HepG2 (cell line): ENCODE results near the gene CAGE1. TPM values are rescaled to one million over a fixed set of nuclear protein-coding genes. Genes with fewer than 3 reads are reported as not detected.

ENCODE experiments used
- CBFB ChIP-seq: sonication (generic); formaldehyde crosslinking; IDR thresholded peaks from 2 replicates; pipeline ENCODE4 v1.4.0; 2020; ENCODE audit warnings: missing genetic modification reagents
- DNMT1 ChIP-seq: sonication (generic); formaldehyde crosslinking; IDR thresholded peaks from 2 replicates; pipeline ENCODE4 v1.5.1; 2020; ENCODE audit warnings: mild to moderate bottlenecking, missing genetic modification reagents
- GABPB1 ChIP-seq: IDR thresholded peaks from 2 replicates; pipeline ENCODE4 v1.6.1; 2016; ENCODE audit warnings: mild to moderate bottlenecking, missing genetic modification reagents, moderate library complexity, missing compliant biosample characterization
- HNRNPLL ChIP-seq: fragments of 200-400 bp; formaldehyde crosslinking; IDR thresholded peaks from 2 replicates; pipeline ENCODE4 v1.6.1; 2017; ENCODE audit warnings: mild to moderate bottlenecking, low read depth, low read length; ENCODE audit not compliant: poor library complexity, severe bottlenecking
- KLF12 ChIP-seq: sonication (generic); formaldehyde crosslinking; IDR thresholded peaks from 2 replicates; pipeline ENCODE4 v1.4.0; 2020; ENCODE audit warnings: missing genetic modification reagents, borderline replicate concordance
- NFKB2 ChIP-seq: sonication (generic); formaldehyde crosslinking; IDR thresholded peaks from 2 replicates; pipeline ENCODE4 v1.4.0; 2020; ENCODE audit warnings: missing genetic modification reagents, borderline replicate concordance
- PHF21A ChIP-seq: sonication (generic); formaldehyde crosslinking; IDR thresholded peaks from 2 replicates; pipeline ENCODE4 v1.5.0; 2020; ENCODE audit warnings: mild to moderate bottlenecking, missing genetic modification reagents
- POGZ ChIP-seq: sonication (generic); formaldehyde crosslinking; IDR thresholded peaks from 2 replicates; pipeline ENCODE4 v1.4.0; 2020; ENCODE audit warnings: mild to moderate bottlenecking, missing genetic modification reagents
- POLR2G ChIP-seq: fragments of 200-400 bp; formaldehyde crosslinking; IDR thresholded peaks from 2 replicates; pipeline ENCODE4 v1.6.1; 2018; ENCODE audit warnings: mild to moderate bottlenecking, low read depth, low read length, moderate library complexity
- RELA ChIP-seq: sonication (generic); formaldehyde crosslinking; IDR thresholded peaks from 2 replicates; pipeline ENCODE4 v1.4.0; 2020; ENCODE audit warnings: missing genetic modification reagents
- SALL2 ChIP-seq: sonication (generic); formaldehyde crosslinking; IDR thresholded peaks from 2 replicates; pipeline ENCODE4 v1.8.1; 2023; ENCODE audit warnings: mild to moderate bottlenecking, missing genetic modification reagents, inconsistent platforms
- SATB2 ChIP-seq: sonication (generic); formaldehyde crosslinking; IDR thresholded peaks from 2 replicates; pipeline ENCODE4 v1.5.0; 2020; ENCODE audit warnings: missing genetic modification reagents
- THAP11 ChIP-seq: IDR thresholded peaks from 2 replicates; pipeline ENCODE4 v1.6.1; 2016; ENCODE audit warnings: missing biosample characterization, missing genetic modification reagents
- ZBTB38 ChIP-seq: sonication (generic); formaldehyde crosslinking; IDR thresholded peaks from 2 replicates; pipeline ENCODE4 v1.5.1; 2020; ENCODE audit warnings: mild to moderate bottlenecking, missing genetic modification reagents
- ZNF121 ChIP-seq: sonication (generic); formaldehyde crosslinking; IDR thresholded peaks from 2 replicates; pipeline ENCODE4 v1.5.0; 2020; ENCODE audit warnings: mild to moderate bottlenecking, missing genetic modification reagents
- ZNF160 ChIP-seq: sonication (generic); formaldehyde crosslinking; IDR thresholded peaks from 2 replicates; pipeline ENCODE4 v1.8.0; 2022; ENCODE audit warnings: mild to moderate bottlenecking, inconsistent platforms, missing genetic modification reagents
- ZNF543 ChIP-seq: sonication (generic); formaldehyde crosslinking; IDR thresholded peaks from 2 replicates; pipeline ENCODE4 v1.4.0; 2020; ENCODE audit warnings: mild to moderate bottlenecking, missing genetic modification reagents
- ZNF562 ChIP-seq: sonication (generic); formaldehyde crosslinking; IDR thresholded peaks from 2 replicates; pipeline ENCODE4 v1.8.0; 2022; ENCODE audit warnings: missing genetic modification reagents, borderline replicate concordance
- ZNF569 ChIP-seq: sonication (generic); formaldehyde crosslinking; IDR thresholded peaks from 2 replicates; pipeline ENCODE4 v1.5.0; 2020; ENCODE audit warnings: mild to moderate bottlenecking, missing genetic modification reagents, moderate library complexity, borderline replicate concordance
- polyA plus RNA-seq, 8 experiments: library from polyadenylated mRNA; depleted of rRNA in 3 of 8; stranded (reverse) in 7 of 8; unstranded in 1 of 8; fragments of >200 nt; fragmentation: Illumina TruSeq in 4 of 8; extraction: Trizol in 4 of 8; gene quantifications; 2 replicates each; pipeline versions ENCODE4 v1.2.1 to v1.2.3, GENCODE V29; 2011 to 2016; ENCODE audit warnings: low read depth in 4 of 8, missing spikeins in 1 of 8, mixed read lengths in 1 of 8; ENCODE audit not compliant: insufficient read depth in 1 of 8
- total RNA-seq, 5 experiments: library from RNA; depleted of rRNA; stranded (reverse); fragments of >200 nt; fragmentation: Illumina TruSeq; extraction: Trizol; gene quantifications; 2 replicates each; pipeline ENCODE4 v1.2.3, GENCODE V29; 2016; ENCODE audit warnings: low read depth in 1 of 5
- TF ChIP-seq, protein P1 (sequence below): sonication (generic); formaldehyde crosslinking; IDR thresholded peaks from 2 replicates; pipeline ENCODE4 v1.4.0; 2020; ENCODE audit warnings: mild to moderate bottlenecking, missing genetic modification reagents
- TF ChIP-seq, protein P2 (sequence below): sonication (generic); formaldehyde crosslinking; IDR thresholded peaks from 2 replicates; pipeline ENCODE4 v1.4.0; 2020; ENCODE audit warnings: missing genetic modification reagents
- TF ChIP-seq, protein P3 (sequence below): sonication (generic); formaldehyde crosslinking; IDR thresholded peaks from 2 replicates; pipeline ENCODE4 v1.5.1; 2020; ENCODE audit warnings: mild to moderate bottlenecking, missing genetic modification reagents
- TF ChIP-seq, protein P4 (sequence below): sonication (generic); formaldehyde crosslinking; IDR thresholded peaks from 2 replicates; pipeline ENCODE4 v1.4.0; 2020; ENCODE audit warnings: missing genetic modification reagents

CAGE1 gene
- total and polyA plus RNA-seq, 2 of the 13 experiments (the other 11 are each of a cell fraction or from before 2014, with no cell fraction given): 0.03 to 0.15 TPM

DNA sequence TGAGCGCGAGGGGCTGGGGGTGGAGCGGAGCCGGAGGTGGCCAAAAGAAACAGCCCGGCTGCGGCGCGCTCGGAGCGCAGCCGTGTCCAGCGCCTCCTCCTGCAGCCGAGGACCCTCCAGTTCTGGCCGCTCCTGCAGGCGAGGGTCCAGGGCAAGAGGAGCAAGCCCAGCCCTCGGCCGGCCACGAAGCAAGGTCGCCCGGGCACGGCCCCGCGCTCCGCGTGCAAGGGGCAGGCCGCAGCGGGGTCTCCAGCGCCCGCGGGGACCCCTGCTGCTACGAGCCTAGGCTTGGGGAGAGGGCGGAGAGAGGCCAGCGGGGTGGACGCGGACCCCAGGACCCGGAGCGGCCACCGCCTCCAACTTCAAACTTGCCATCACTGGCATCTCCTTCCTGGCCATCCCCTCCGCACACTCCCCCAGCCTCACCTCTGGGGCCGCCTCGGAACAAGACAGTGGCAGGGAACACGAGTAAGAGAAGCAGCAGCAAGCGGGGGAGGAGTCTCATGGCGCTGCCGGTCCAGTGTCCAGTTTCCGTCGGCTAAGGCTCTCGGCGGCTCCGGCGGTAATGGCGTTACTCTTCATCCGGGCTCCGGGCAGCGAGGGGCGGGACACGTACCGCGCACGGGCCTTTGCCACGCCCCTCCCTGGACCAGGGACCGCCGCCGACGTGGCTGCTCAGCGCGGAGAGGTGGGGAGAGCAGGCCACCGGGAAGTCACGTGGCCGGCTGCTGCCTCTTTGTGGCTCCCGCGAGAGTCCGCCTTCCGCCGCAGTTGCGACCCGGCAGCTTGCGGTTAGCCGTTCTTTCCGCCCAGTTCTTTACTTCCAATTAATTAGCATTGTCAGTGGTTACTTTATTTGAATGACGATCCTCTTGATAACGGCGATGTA, 76.7 kb downstream of the CAGE1 start, which contains the start of gene SSR1 (continued):
- TF ChIP-seq, protein P1, sequence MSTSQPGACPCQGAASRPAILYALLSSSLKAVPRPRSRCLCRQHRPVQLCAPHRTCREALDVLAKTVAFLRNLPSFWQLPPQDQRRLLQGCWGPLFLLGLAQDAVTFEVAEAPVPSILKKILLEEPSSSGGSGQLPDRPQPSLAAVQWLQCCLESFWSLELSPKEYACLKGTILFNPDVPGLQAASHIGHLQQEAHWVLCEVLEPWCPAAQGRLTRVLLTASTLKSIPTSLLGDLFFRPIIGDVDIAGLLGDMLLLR: peak; percentile 35; the same call in 1 of the 2 replicates
- peak; percentile 47 for TF ChIP-seq ZNF160 (CRISPR knock-in tag)
- TF ChIP-seq ZBTB38: peak; percentile 74; the same call in 1 of the 2 replicates
- TF ChIP-seq ZNF569: no peak
- peak; percentile 78; the same call in 1 of the 2 replicates for TF ChIP-seq ZNF543
- TF ChIP-seq THAP11 (CRISPR knock-in tag): peak; percentile 88
- TF ChIP-seq SALL2 (CRISPR knock-in tag): peak; percentile 97
- TF ChIP-seq, protein P2, sequence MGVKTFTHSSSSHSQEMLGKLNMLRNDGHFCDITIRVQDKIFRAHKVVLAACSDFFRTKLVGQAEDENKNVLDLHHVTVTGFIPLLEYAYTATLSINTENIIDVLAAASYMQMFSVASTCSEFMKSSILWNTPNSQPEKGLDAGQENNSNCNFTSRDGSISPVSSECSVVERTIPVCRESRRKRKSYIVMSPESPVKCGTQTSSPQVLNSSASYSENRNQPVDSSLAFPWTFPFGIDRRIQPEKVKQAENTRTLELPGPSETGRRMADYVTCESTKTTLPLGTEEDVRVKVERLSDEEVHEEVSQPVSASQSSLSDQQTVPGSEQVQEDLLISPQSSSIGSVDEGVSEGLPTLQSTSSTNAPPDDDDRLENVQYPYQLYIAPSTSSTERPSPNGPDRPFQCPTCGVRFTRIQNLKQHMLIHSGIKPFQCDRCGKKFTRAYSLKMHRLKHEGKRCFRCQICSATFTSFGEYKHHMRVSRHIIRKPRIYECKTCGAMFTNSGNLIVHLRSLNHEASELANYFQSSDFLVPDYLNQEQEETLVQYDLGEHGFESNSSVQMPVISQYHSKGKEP (CRISPR knock-in tag): no peak
- peak; percentile 97 for TF ChIP-seq HNRNPLL
- no peak for TF ChIP-seq ZNF562 (CRISPR knock-in tag)
- peak; percentile 90 for TF ChIP-seq GABPB1 (CRISPR knock-in tag)
- TF ChIP-seq POGZ (CRISPR knock-in tag): peak; percentile 92
- peak; percentile 97 for TF ChIP-seq POLR2G
- TF ChIP-seq KLF12: peak; percentile 89; the same call in 1 of the 2 replicates
- peak; percentile 59 for TF ChIP-seq ZNF121
- TF ChIP-seq DNMT1: 0 out of 2 replicates have a peak, but pooled peaks have one; percentile 31
- peak; percentile 97 for TF ChIP-seq NFKB2
- TF ChIP-seq, protein P3, sequence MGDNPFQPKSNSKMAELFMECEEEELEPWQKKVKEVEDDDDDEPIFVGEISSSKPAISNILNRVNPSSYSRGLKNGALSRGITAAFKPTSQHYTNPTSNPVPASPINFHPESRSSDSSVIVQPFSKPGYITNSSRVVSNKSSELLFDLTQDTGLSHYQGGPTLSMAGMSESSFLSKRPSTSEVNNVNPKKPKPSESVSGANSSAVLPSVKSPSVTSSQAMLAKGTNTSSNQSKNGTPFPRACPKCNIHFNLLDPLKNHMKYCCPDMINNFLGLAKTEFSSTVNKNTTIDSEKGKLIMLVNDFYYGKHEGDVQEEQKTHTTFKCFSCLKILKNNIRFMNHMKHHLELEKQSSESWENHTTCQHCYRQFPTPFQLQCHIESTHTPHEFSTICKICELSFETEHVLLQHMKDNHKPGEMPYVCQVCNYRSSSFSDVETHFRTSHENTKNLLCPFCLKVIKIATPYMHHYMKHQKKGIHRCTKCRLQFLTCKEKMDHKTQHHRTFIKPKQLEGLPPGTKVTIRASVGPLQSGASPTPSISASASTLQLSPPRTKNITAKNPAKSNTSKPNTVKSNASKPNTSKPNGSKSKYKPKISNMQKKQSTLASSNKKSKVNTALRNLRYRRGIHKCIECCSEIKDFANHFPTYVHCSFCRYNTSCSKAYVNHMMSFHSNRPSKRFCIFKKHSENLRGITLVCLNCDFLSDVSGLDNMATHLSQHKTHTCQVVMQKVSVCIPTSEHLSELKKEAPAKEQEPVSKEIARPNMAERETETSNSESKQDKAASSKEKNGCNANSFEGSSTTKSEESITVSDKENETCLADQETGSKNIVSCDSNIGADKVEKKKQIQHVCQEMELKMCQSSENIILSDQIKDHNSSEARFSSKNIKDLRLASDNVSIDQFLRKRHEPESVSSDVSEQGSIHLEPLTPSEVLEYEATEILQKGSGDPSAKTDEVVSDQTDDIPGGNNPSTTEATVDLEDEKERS (CRISPR knock-in tag): peak; percentile 73
- TF ChIP-seq PHF21A (CRISPR knock-in tag): peak; percentile 61; the same call in 1 of the 2 replicates
- 0 out of 2 replicates have a peak, but pooled peaks have one; percentile 86 for TF ChIP-seq RELA
- TF ChIP-seq, protein P4, sequence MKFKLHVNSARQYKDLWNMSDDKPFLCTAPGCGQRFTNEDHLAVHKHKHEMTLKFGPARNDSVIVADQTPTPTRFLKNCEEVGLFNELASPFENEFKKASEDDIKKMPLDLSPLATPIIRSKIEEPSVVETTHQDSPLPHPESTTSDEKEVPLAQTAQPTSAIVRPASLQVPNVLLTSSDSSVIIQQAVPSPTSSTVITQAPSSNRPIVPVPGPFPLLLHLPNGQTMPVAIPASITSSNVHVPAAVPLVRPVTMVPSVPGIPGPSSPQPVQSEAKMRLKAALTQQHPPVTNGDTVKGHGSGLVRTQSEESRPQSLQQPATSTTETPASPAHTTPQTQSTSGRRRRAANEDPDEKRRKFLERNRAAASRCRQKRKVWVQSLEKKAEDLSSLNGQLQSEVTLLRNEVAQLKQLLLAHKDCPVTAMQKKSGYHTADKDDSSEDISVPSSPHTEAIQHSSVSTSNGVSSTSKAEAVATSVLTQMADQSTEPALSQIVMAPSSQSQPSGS (CRISPR knock-in tag): no peak; the same call in 1 of the 2 replicates
- peak; percentile 98 for TF ChIP-seq CBFB (CRISPR knock-in tag)
- TF ChIP-seq SATB2 (CRISPR knock-in tag): peak; percentile 79; the same call in 1 of the 2 replicates
